ENCODE results near the gene SAV1. TPM values are rescaled to one million over a fixed set of nuclear protein-coding genes. Genes with fewer than 3 reads are reported as not detected.

Gene SAV1
- total and polyA plus RNA-seq, 2 of the 8 experiments (the other 6 are each of a cell fraction or from before 2014, with no cell fraction given) = 15.9 to 78.3 TPM

DNA sequence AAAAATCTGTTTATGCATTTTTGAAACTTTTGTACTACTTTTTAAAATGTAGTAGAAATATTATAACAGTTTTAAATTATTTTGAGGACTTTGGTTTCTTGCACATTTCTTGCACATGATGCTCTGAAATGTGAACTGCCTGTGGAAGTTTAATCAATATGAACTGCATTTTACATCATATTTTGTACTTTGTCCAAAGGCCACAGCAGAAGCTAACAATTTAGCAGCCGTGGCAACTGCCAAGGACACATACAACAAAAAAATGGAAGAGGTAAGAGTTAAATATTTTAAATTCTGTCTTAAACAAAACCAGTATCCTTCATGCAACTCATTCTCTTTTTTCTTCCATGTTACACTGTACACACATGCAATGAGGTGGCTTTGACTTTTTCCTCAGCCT is 45.1 kb downstream of the SAV1 start:
- Histone ChIP-seq H3K9ac (replicated peaks in 1 of 4; ENCODE audit: extremely low read depth in 1 of 4, low read depth in 3 of 4, low read length in 3 of 4) (no peak overlapping the region), H2BK15ac (ENCODE audit: low read length) (no peak overlapping the region), H3K9me3 (ENCODE audit: insufficient read depth in 2 of 2, low read depth in 1 of 2, low read length in 1 of 2) (no peaks in the 10 kb centered on the region), H2BK12ac (ENCODE audit: low read depth, low read length) (no peak overlapping the region), H4K20me1 (replicated peaks in 1 of 2; ENCODE audit: control insufficient read depth in 1 of 2, insufficient read depth in 2 of 2, low read length in 2 of 2) (no peaks in the 10 kb centered on the region), H2AK5ac (ENCODE audit: low read depth, low read length) (no peak overlapping the region), H2AFZ (ENCODE audit: low read length) (no peak overlapping the region), H3K4me1 (replicated peaks in 1 of 4; ENCODE audit: control insufficient read depth in 3 of 4, insufficient read depth in 4 of 4, low read length in 3 of 4) (no peaks in the 10 kb centered on the region), H3K23ac (ENCODE audit: insufficient read length) (no peak overlapping the region), H3K23me2 (ENCODE audit: low read depth, low read length) (no peaks in the 10 kb centered on the region), H4K91ac (replicated peaks; ENCODE audit: insufficient read length, low read length) (no peak overlapping the region), H3K4ac (replicated peaks; ENCODE audit: insufficient read length, low read depth, low read length) (no peak overlapping the region), H3K4me3 (ENCODE audit: extremely low read depth in 1 of 4, insufficient read depth in 2 of 4, low read depth in 3 of 4, low read length in 4 of 4) (no peak overlapping the region), H3K56ac (replicated peaks; ENCODE audit: insufficient read length, low read depth, low read length) (no peak overlapping the region), H3K27ac (ENCODE audit: low read depth, low read length) (no peak overlapping the region), H2BK5ac (ENCODE audit: low read depth, low read length) (no peak overlapping the region), H2BK120ac (replicated peaks; ENCODE audit: low read depth, low read length) (no peak overlapping the region), H3K18ac (ENCODE audit: extremely low read depth, low read length) (no peak overlapping the region), H3K14ac (ENCODE audit: insufficient read length) (no peak overlapping the region), H3K79me2 (ENCODE audit: control insufficient read depth in 1 of 2, insufficient read depth in 2 of 2, low read length in 2 of 2) (no peaks in the 10 kb centered on the region), H2BK20ac (ENCODE audit: low read length) (no peak overlapping the region), H3K36me3 (ENCODE audit: control insufficient read depth in 2 of 4, insufficient read depth in 4 of 4, low read length in 3 of 4) (no peaks in the 10 kb centered on the region), H4K5ac (ENCODE audit: insufficient read length, low read depth, low read length) (no peak overlapping the region), H3K4me2 (ENCODE audit: insufficient read depth in 1 of 2, low read depth in 2 of 2, low read length in 2 of 2) (no peak overlapping the region), H3K79me1 (ENCODE audit: low read depth, low read length) (no peaks in the 10 kb centered on the region), H3K27me3 (replicated peaks in 1 of 4; ENCODE audit: control insufficient read depth in 3 of 4, extremely low read depth in 1 of 4, insufficient read depth in 3 of 4, low read length in 3 of 4) (no peaks in the 10 kb centered on the region), H4K8ac (ENCODE audit: extremely low read depth, insufficient read depth, low read length) (no peak overlapping the region)
- FAIRE-seq (no peak), DNase-seq (ENCODE audit: low read depth in 1 of 2, low spot score in 2 of 2) (no peak)
- ChIA-PET CTCF (ENCODE audit: partially characterized antibody) (no interaction called here), POLR2A (ENCODE audit: partially characterized antibody) (interaction anchor here (1.1 kb wide), 1 partner anchor 24 kb away, joined by 3 read pairs; no protein-coding TSS in a partner anchor)
- WGBS, 2 experiments (ENCODE audit: extremely low coverage in 1 of 2, insufficient coverage in 1 of 2, insufficient read length in 1 of 2, insufficient replicate concordance in 2 of 2, low coverage in 1 of 2, low lambda C conversion rate in 2 of 2, missing lambda C conversion rate in 1 of 2) = 81% methylated on average over 1 of the region's 1 CpG; no CpG with 5 or more reads in 1 of the 2 experiments
- no peak for TF ChIP-seq POLR2AphosphoS5 (IDR thresholded peaks at IDR 0.05; ENCODE audit: low read depth, low read length)
- no peak for TF ChIP-seq SP2 (IDR thresholded peaks at IDR 0.05; ENCODE audit: low read length)
- TF ChIP-seq SIRT6 (IDR thresholded peaks at IDR 0.05; ENCODE audit: low read length) = no peak
- no peak for TF ChIP-seq RNF2 (IDR thresholded peaks at IDR 0.05; ENCODE audit: borderline replicate concordance, low read depth, low read length, missing control alignments, poor library complexity, severe bottlenecking)
- TF ChIP-seq KDM5A (IDR thresholded peaks at IDR 0.05; ENCODE audit: low read length) = no peak
- no peak for TF ChIP-seq MAX (IDR thresholded peaks at IDR 0.05)
- no peak for TF ChIP-seq SIX5 (IDR thresholded peaks at IDR 0.05; ENCODE audit: low read depth, low read length)
- no peak for TF ChIP-seq FOSL1 (IDR thresholded peaks at IDR 0.05; ENCODE audit: insufficient read depth, low read depth, low read length)
- no peak for TF ChIP-seq CEBPB (IDR thresholded peaks at IDR 0.05; ENCODE audit: low read depth, low read length)
- TF ChIP-seq CBX5 (IDR thresholded peaks at IDR 0.05; ENCODE audit: low read depth, low read length) = no peak
- TF ChIP-seq EP300 (IDR thresholded peaks at IDR 0.05; ENCODE audit: borderline replicate concordance in 1 of 2, low read depth in 2 of 2, low read length in 2 of 2) = no peak
- TF ChIP-seq GABPA (IDR thresholded peaks at IDR 0.05; ENCODE audit: borderline replicate concordance, insufficient read depth, low read length) = no peak
- TF ChIP-seq SP1 (IDR thresholded peaks at IDR 0.05; ENCODE audit: low read depth, low read length) = no peak
- TF ChIP-seq KDM4A (IDR thresholded peaks at IDR 0.05; ENCODE audit: low read depth, low read length, severe bottlenecking) = no peak
- TF ChIP-seq NRF1 (IDR thresholded peaks at IDR 0.05; ENCODE audit: low read depth, low read length) = no peak

All from H1 (cell line).